GM21619 (cell line): Measurements from ENCODE around the gene SLC2A13.

Experiments used
- ATAC-seq: cut with Tn5 transposase; IDR thresholded peaks from one replicate; pipeline ENCODE4 v1.9.1; 2021; ENCODE audit not compliant: unreplicated experiment

Gene SLC2A13

GRCh38 chr12:40002178-40003169 lies 103.4 kb downstream of the SLC2A13 start:
- ATAC-seq = no peak

GRCh38 chr12:40001406-40001805 lies 104.5 kb downstream of the SLC2A13 start:
- ATAC-seq = no peak

GRCh38 chr12:40000884-40001283 lies 105.0 kb downstream of the SLC2A13 start:
- no peak for ATAC-seq

GRCh38 chr12:39993268-39993667 lies 112.6 kb downstream of the SLC2A13 start:
- no peak for ATAC-seq

- peak; percentile 96 for ATAC-seq
Measured at GRCh38 chr12:39990122-39991101, 115.5 kb downstream of the SLC2A13 start.

- no peak for ATAC-seq
Measured at GRCh38 chr12:39989501-39989900, 116.4 kb downstream of the SLC2A13 start.

GRCh38 chr12:39988574-39988973 lies 117.3 kb downstream of the SLC2A13 start:
- ATAC-seq = no peak

GRCh38 chr12:39986674-39987073 lies 119.2 kb downstream of the SLC2A13 start:
- ATAC-seq = no peak

GRCh38 chr12:39984670-39985069 lies 121.2 kb downstream of the SLC2A13 start:
- ATAC-seq = no peak

- ATAC-seq = no peak
Measured at GRCh38 chr12:39975374-39975918, 130.4 kb downstream of the SLC2A13 start.

GRCh38 chr12:39972119-39972518 lies 133.8 kb downstream of the SLC2A13 start:
- ATAC-seq = no peak

- ATAC-seq = no peak
Measured at GRCh38 chr12:39971348-39971747, 134.5 kb downstream of the SLC2A13 start.

GRCh38 chr12:39966721-39967120 lies 139.2 kb downstream of the SLC2A13 start:
- ATAC-seq = no peak

- no peak for ATAC-seq
Measured at GRCh38 chr12:39966256-39966655, 139.6 kb downstream of the SLC2A13 start.

GRCh38 chr12:39959467-39959866 lies 146.4 kb downstream of the SLC2A13 start:
- ATAC-seq = no peak

- no peak for ATAC-seq
Measured at GRCh38 chr12:39959031-39959430, 146.8 kb downstream of the SLC2A13 start.

- ATAC-seq = no peak
Measured at GRCh38 chr12:39958377-39958776, 147.5 kb downstream of the SLC2A13 start.

- no peak for ATAC-seq
Measured at GRCh38 chr12:39956725-39957124, 149.2 kb downstream of the SLC2A13 start.

GRCh38 chr12:39946361-39947280 lies 159.3 kb downstream of the SLC2A13 start:
- ATAC-seq = no peak

- ATAC-seq = no peak
Measured at GRCh38 chr12:39937119-39937518, 168.8 kb downstream of the SLC2A13 start.
